ENCODE data around the gene STAG3. TPM values are rescaled to one million over a fixed set of nuclear protein-coding genes. Genes with fewer than 3 reads are reported as not detected.
"Not testable (repeated sequence)": the region's sequence is repeated elsewhere in the genome, so short reads cannot be mapped to it uniquely, and the experiment has no call there.

The STAG3 gene
- total RNA-seq, 1 donor from 2014 or later: 1.1 TPM

DNA sequence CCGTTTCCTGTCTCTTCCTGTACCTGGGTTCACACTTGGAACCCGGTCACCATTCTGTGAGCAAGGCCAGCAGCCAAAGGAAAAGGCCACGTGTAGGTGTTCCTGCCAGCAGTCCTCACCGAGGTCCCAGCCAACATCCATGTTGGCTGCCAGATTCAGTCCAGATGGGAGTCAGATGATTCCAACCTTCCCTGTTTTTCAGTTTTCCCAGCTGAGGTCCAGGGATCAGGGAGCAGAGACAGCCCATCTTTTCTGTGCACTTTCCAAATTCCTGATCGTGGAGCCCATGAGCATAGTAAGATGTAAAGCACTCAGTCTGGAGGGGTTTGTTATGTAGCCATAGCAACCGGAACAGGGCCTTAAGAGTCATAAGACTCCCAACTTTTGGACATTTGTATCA is 38.2 kb downstream of the STAG3 start:
- Histone ChIP-seq H3K36me3 (ENCODE audit: control insufficient read depth, insufficient read depth, low read length) (no peaks in the 10 kb centered on the region), H3K4me3 (ENCODE audit: low read depth, low read length) (no peak overlapping the region), H3K27me3 (ENCODE audit: control insufficient read depth, insufficient read depth, low read length) (peaks cover 3% of the 10 kb centered on the region)
- DNase-seq (ENCODE audit: low read depth): no peak
- TF ChIP-seq, protein P1, sequence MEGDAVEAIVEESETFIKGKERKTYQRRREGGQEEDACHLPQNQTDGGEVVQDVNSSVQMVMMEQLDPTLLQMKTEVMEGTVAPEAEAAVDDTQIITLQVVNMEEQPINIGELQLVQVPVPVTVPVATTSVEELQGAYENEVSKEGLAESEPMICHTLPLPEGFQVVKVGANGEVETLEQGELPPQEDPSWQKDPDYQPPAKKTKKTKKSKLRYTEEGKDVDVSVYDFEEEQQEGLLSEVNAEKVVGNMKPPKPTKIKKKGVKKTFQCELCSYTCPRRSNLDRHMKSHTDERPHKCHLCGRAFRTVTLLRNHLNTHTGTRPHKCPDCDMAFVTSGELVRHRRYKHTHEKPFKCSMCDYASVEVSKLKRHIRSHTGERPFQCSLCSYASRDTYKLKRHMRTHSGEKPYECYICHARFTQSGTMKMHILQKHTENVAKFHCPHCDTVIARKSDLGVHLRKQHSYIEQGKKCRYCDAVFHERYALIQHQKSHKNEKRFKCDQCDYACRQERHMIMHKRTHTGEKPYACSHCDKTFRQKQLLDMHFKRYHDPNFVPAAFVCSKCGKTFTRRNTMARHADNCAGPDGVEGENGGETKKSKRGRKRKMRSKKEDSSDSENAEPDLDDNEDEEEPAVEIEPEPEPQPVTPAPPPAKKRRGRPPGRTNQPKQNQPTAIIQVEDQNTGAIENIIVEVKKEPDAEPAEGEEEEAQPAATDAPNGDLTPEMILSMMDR (IDR thresholded peaks at IDR 0.05; ENCODE audit: insufficient read depth, low read length, poor library complexity, severe bottlenecking): no peak

DNA sequence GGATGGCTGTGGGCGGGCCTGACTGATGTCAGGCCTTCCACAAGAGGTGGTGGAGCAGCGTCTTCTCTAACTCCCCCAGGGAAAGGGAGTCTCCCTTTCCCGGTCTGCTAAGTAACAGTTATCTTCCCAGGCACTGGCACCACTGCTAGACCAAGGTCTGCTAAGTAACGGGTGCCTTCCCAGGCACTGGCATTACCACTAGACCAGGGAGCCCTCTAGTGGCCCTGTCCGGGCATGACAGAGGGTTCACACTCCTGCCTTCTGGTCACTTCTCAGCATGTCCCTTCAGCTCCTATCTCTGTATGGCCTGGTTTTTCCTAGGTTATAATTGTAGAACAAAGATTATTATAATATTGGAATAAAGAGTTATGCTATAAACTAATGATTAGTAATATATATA is 40.2 kb downstream of the STAG3 start:
- not testable (repeated sequence) for H3K27me3 ChIP-seq (ENCODE audit: control insufficient read depth, insufficient read depth, low read length); H3K4me3 ChIP-seq (ENCODE audit: low read depth, low read length); H3K36me3 ChIP-seq (ENCODE audit: control insufficient read depth, insufficient read depth, low read length); DNase-seq (ENCODE audit: low read depth)
- TF ChIP-seq, protein P1 (IDR thresholded peaks at IDR 0.05; ENCODE audit: insufficient read depth, low read length, poor library complexity, severe bottlenecking): peak; percentile 46

DNA sequence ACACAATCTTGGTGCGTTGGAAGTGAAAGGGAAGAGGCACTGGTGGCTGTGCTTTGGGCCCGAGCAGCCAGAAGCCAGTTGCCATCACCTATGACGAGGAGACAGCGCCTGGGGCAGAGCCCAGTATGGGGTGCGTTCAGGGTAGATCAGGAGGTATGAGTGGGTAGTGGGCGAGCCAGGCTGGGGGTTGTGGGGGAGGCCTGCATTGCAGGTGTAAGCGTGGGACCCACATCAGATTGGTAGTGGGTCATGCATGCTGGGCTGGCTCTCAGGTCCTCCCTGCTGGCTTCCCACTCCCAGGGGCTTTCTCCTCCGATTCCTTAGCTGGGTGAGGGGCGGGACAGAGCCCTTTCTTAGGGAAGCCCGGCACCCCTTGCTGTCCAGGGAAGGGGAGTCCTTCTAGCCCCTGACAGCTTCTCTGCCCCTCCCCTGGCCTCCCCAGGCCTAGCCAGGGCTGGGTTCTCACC is 41.6 kb downstream of the STAG3 start:
- TF ChIP-seq, protein P1 (IDR thresholded peaks at IDR 0.05; ENCODE audit: insufficient read depth, low read length, poor library complexity, severe bottlenecking): no peak
- H3K36me3 ChIP-seq (ENCODE audit: control insufficient read depth, insufficient read depth, low read length): no peaks in the 10 kb centered on the region
- no peak for DNase-seq (ENCODE audit: low read depth)
- no peak overlapping the region for H3K4me3 ChIP-seq (ENCODE audit: low read depth, low read length)
- no peaks in the 10 kb centered on the region for H3K27me3 ChIP-seq (ENCODE audit: control insufficient read depth, insufficient read depth, low read length)

DNA sequence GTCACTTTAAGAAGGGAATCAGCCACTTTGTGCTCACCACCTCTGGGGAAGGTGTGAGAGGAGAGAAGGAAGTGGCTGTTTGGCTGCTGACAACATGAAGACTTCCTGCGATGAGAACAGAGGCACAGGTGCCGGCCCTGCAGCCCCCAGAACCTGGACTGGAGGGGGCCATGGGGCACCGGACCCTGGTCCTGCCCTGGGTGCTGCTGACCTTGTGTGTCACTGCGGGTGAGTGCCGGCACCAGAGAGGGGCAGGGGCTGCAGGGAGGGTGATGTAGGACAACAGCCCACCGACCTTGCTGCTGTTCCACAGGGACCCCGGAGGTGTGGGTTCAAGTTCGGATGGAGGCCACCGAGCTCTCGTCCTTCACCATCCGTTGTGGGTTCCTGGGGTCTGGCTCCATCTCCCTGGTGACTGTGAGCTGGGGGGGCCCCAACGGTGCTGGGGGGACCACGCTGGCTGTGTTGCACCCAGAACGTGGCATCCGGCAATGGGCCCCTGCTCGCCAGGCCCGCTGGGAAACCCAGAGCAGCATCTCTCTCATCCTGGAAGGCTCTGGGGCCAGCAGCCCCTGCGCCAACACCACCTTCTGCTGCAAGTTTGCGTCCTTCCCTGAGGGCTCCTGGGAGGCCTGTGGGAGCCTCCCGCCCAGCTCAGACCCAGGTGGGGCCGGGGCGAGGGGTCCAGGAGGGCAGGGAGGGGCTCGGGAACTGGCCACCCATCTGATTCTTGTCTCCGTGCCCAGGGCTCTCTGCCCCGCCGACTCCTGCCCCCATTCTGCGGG is 42.3 kb downstream of the STAG3 start, which contains the start of gene PVRIG:
PVRIG (plus strand) TSS at position 149 of the 785 bp plus-strand sequence; CDS start at position 171, 22 bp downstream.
- H3K27me3 ChIP-seq (ENCODE audit: control insufficient read depth, insufficient read depth, low read length); H3K36me3 ChIP-seq (ENCODE audit: control insufficient read depth, insufficient read depth, low read length); H3K4me3 ChIP-seq (ENCODE audit: low read depth, low read length); DNase-seq (ENCODE audit: low read depth): not testable (repeated sequence)

DNA sequence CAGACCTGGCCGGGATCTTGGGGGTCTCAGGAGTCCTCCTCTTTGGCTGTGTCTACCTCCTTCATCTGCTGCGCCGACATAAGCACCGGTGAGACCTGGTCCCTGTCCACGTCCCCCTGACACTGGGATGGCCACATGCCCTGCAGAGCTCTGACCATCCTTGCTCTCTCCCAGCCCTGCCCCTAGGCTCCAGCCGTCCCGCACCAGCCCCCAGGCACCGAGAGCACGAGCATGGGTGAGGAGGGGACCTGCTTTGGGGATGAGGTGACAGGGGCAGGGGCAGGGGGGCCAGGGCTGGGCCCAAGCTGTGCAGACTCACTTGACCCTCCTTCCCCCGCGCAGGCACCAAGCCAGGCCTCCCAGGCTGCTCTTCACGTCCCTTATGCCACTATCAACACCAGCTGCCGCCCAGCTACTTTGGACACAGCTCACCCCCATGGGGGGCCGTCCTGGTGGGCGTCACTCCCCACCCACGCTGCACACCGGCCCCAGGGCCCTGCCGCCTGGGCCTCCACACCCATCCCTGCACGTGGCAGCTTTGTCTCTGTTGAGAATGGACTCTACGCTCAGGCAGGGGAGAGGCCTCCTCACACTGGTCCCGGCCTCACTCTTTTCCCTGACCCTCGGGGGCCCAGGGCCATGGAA is 43.0 kb downstream of the STAG3 start:
- Histone ChIP-seq H3K4me3 (ENCODE audit: low read depth, low read length) (no peak overlapping the region), H3K27me3 (ENCODE audit: control insufficient read depth, insufficient read depth, low read length) (no peaks in the 10 kb centered on the region), H3K36me3 (ENCODE audit: control insufficient read depth, insufficient read depth, low read length) (no peaks in the 10 kb centered on the region)
- no peak for DNase-seq (ENCODE audit: low read depth)
- TF ChIP-seq, protein P1 (IDR thresholded peaks at IDR 0.05; ENCODE audit: insufficient read depth, low read length, poor library complexity, severe bottlenecking): no peak

DNA sequence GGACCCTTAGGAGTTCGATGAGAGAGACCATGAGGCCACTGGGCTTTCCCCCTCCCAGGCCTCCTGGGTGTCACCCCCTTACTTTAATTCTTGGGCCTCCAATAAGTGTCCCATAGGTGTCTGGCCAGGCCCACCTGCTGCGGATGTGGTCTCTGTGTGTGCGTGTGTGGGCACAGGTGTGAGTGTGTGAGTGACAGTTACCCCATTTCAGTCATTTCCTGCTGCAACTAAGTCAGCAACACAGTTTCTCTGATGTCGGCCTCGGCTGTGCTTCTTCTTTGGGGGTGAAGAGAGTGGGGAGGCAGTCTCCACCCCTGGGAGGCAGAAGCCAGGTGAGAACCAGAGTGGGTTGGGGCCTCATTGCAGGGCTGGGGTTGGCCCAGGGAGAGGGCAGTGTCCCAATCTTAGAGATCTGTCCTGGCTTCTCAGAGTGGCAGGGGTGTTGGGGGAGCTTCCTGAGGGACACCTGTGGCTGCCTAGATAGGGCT is 43.6 kb downstream of the STAG3 start:
- H3K36me3 ChIP-seq (ENCODE audit: control insufficient read depth, insufficient read depth, low read length): no peaks in the 10 kb centered on the region
- H3K27me3 ChIP-seq (ENCODE audit: control insufficient read depth, insufficient read depth, low read length): no peaks in the 10 kb centered on the region
- no peak overlapping the region for H3K4me3 ChIP-seq (ENCODE audit: low read depth, low read length)
- TF ChIP-seq, protein P1 (IDR thresholded peaks at IDR 0.05; ENCODE audit: insufficient read depth, low read length, poor library complexity, severe bottlenecking): no peak
- DNase-seq (ENCODE audit: low read depth): no peak

All from kidney epithelial cell (primary cell).